Measurements from ENCODE around the gene ERBB4.
"Not testable (repeated sequence)": the region's sequence is repeated elsewhere in the genome, so short reads cannot be mapped to it uniquely, and the experiment has no call there.

The ERBB4 gene

GRCh38 chr2:212528106-212528856, 10.3 kb downstream of the ERBB4 start:
- no peak for DNase-seq

DNA sequence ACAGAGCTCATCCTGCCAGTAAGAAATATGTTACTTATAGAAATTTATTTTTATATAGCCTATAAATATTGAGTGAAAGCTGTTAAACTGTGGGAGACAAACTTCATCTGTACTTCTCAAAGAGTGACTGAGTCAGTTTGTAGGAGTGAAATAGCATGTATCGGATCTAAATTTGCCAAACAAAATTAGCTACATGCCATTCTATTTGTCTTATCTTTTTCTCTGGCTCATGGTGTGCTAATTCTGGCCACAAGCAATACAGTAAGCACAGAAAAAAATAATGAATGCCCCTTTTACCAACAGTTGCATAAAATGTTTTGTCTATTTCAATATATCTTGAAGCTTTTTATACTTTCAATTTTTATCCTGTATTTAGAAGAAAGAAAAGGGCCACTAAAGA, 12.5 kb downstream of the ERBB4 start:
- no peak for DNase-seq

- no peak for DNase-seq
Measured at GRCh38 chr2:212523756-212524155, 14.8 kb downstream of the ERBB4 start.

GRCh38 chr2:212520340-212520739, 18.3 kb downstream of the ERBB4 start:
- no peak for DNase-seq

GRCh38 chr2:212517693-212518092, 20.9 kb downstream of the ERBB4 start:
- DNase-seq, result no peak

DNA sequence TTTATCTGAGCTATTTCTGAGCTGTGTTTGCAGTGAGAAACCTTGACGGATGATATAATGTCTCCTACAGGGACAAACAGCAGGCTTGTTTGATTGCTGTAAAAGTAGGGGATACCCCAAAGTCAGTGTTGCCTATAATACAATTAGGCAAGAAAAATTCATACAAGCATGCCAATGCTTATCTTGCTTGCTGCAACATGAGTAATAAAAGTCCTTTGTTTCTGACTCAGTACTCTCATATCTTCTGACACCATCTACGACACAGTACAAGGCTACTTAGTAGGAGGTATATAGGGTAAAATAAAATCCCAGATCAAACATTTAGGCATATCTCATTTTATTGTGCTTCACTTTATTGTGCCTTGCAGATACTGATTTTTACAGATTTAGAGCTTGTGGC, 33.0 kb downstream of the ERBB4 start:
- DNase-seq, result no peak

DNA sequence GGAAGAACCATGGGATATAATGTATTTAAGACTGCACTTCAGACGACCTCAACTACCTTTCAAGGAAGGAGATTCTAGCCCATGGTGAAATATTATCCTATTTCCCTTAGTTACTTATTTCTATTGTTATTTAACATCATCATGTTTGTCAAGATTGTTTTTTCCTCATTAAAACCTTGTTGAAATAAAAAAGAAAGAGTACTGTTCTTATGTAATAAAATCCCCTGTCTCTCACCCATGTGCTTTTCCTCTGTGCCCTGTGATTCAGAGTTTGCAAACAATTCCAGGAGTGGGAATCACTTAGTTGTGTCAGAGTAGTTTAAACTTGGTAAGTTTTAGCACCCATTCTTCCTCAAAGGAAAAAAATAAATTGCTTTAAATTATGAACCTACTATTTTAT, 43.6 kb downstream of the ERBB4 start:
- DNase-seq, result no peak

GRCh38 chr2:212494418-212495020, 44.1 kb downstream of the ERBB4 start:
- DNase-seq, result no peak

GRCh38 chr2:212489719-212490346, 48.8 kb downstream of the ERBB4 start:
- DNase-seq, result no peak

DNA sequence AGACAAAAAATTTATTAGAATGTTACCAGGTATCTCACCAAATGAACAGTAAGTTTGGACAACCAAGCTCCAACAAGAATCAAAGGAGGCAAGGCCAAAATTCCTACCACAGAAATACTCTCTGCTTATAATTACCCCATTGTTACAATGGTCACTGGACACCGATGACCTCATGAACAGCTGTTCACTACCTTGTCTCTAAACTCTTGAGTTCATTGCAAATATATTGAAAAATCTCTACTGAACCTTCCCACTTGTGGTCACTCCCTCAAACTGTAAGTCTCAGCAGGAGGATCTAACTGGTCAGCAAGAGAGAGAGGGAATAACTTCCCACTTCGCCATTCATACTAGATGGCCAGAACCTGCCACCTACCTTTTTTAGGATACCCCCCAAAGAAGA, 50.0 kb downstream of the ERBB4 start:
- DNase-seq, result no peak

- DNase-seq, result no peak
Measured at GRCh38 chr2:212484563-212485080, 54.0 kb downstream of the ERBB4 start.

DNA sequence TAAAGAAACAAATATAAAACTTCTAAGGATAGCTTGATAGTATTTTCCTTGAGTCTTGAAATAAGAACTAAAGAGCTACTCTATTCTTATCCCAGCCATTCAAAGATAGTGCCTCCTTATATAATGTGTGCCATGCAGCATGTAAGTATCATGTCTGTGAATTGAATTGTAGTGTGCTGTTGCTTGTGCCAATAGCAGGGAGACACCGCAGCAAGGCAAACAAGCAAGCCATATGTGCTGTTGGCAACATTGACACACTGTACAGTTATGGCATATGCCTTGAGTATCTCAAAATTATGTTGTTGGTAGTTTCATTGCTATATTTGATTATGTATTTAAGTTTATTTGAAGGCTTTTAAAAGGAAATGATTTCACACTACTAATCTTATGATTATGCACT, 58.2 kb downstream of the ERBB4 start:
- DNase-seq, result no peak

DNA sequence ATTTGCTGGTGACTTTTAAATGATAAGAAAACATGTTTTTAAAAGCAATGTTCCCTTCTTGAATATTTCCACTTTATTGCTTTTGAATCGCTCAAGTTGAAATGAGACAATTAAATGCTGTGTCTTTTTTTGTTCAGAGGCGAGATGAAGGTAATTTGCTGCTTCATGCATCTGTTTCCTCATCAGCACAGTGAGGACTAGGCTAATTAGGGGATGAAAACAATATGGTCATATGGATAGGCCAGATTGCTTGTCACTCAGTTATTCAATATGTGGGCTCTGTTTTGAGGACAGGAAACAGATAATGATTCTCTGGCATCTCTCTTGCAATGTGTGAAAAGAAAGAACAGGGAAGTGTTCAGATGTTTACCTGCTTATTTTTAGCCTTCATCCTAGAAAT, 61.0 kb downstream of the ERBB4 start:
- DNase-seq, result no peak

DNA sequence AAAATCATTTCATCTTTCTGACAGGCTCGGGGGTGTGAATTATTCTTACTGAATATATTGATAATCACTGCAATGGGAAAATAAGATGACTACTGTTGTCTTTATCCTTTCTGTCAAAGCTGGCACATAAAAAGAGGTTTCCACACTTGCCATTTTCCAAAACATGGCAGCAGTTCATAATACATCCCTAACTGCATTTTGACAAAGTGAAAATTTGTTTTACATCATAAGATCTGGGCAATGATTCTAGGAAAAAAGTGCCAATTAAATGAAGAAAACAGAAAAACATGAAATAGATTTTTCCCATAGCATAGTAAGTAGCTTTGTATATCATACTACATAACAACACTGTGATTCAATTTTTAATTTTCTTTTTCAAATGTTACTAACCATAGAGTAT, 65.4 kb downstream of the ERBB4 start:
- no peak for DNase-seq

DNA sequence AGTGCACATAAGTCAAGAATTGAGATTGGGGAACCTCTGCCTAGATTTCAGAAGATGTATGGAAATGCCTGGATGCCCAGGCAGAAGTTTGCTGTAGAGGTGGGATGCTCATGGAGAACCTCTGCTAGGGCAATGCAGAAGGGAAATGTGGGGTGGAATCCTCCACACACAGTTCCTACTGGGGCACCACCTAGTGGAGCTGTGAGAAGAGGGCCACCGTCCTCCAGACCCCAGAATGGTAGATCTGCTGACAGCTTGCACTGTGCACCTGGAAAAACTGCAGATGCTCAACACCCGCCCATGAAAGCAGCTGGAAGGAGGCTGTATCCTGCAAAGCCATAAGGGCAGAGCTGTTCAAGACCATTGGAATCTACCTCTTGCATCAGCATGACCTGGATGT, 71.1 kb downstream of the ERBB4 start:
- not testable (repeated sequence) for DNase-seq

- no peak for DNase-seq
Measured at GRCh38 chr2:212465456-212465855, 73.1 kb downstream of the ERBB4 start.

DNA sequence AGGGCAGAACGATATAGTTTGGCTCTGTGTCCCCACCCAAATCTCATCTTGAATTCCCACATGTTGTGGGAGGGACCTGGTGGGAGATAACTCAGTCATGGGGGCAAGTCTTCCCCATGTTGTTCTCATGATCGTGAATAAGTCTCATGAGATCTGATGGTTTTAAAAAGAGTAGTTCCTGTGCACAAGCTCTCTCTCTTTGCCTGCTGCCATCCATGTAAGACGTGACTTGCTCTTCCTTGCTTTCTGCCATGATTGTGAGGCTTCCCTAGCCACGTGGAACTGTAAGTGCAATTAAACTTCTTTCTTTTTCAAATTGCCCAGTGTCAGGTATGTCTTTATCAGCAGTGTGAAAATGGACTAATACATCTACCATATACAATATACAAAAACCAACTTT, 76.9 kb downstream of the ERBB4 start:
- DNase-seq, result not testable (repeated sequence)

GRCh38 chr2:212454149-212454548, 84.5 kb downstream of the ERBB4 start:
- no peak for DNase-seq

DNA sequence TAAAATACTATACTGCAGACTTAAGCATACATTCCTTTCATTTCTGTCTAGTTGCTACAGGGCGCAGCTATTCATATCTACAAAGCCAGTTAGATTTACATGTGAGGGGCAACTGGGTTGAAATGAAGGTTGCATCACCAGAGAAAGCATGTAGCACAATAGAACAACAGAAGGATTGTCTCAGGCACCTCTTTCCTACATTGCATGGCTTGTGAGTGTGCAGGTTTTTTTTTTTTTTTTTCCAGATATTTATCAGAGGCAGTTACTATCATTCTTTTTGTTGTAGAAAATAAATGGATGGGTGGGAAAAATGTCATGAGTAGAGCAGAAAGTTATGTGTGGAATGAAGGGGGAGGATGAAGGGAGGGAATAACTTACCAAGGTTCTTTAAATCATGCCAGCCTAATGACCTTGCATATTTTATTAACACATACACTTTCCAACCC, 86.8 kb downstream of the ERBB4 start:
- no peak for DNase-seq

DNA sequence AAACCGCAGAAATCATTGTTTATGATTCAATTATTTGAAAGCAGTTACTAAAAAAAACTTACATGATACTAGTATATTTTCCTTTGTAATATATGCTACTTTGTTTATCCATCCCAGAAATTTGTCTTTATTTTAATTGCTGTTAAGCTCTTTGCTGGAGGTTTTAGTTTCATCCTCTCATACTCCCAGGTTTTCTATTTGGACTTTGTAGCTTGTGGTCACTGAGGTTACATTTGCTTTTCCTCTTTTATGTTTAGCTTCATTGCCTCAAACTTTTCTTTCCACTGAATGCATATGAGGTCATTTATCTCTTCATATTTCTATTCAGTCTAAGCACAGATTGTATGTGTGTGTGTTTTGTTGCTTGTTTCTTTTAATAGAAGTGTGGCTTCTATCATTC, 89.9 kb downstream of the ERBB4 start:
- DNase-seq, result no peak

DNA sequence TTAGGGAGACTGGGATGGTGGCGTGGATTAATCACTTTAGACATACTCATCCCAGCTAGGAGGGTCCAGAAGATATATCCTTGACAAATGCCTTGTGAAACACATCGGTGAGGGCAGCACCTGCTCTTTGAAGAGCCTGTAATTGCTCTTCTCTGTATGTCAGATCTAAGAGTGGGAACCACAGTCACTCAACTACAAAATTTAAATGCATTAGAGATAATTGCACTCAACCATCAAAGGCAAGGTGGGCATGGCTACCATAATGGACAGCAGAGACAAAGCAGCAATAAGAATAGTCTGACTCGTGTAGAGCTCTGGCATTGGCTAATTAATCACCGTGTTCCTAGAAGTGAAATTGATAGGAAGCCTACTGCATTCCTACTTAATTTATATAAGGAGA, 96.8 kb downstream of the ERBB4 start:
- DNase-seq, result no peak

DNA sequence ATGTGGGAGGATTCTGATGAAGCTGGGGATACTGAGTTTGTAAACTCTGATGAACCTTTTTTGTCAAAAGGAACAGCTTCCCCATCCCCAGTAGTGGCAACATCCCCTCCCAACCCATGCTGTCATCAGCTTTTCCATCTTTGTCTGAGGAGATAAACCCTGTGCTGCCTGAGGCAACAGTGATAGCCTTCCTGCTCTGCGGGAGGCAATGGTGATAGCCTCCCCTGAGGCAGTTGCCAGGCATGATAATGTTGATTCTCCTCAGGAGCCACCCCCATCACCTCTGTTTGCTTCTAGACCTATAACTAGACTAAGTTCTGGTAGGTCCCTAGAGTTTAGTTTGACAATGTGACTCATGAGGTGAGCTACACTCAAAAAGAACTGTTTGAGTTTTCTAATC, 97.5 kb downstream of the ERBB4 start:
- DNase-seq, result no peak

GRCh38 chr2:212428681-212429478, 109.7 kb downstream of the ERBB4 start:
- DNase-seq, result no peak
